H9 (cell line): ENCODE measurements around the gene ANKH. TPM values are rescaled to one million over a fixed set of nuclear protein-coding genes. Genes with fewer than 3 reads are reported as not detected.

Source experiments
- DNase-seq: peaks from one replicate; pipeline ENCODE4 v3.0.0-alpha.2; 2017
- H2AFZ ChIP-seq: one replicate; pipeline ENCODE4 v1.6.1; 2013; ENCODE audit warnings: mild to moderate bottlenecking, low read length, control low read depth, moderate library complexity
- H2AK5ac ChIP-seq: 2 replicates; pipeline ENCODE4 v1.6.1; 2013; ENCODE audit warnings: low read length, control low read depth, mixed read lengths; ENCODE audit not compliant: insufficient read length
- H2BK120ac ChIP-seq: one replicate; pipeline ENCODE4 v1.6.1; 2013; ENCODE audit warnings: low read depth, mild to moderate bottlenecking, low read length, control low read depth, inconsistent platforms; ENCODE audit not compliant: poor library complexity, severe bottlenecking
- H2BK12ac ChIP-seq: 2 replicates; pipeline ENCODE4 v1.6.1; 2013; ENCODE audit warnings: low read length, control low read depth, mixed read lengths, low read depth; ENCODE audit not compliant: insufficient read length
- H2BK15ac ChIP-seq: 2 replicates; pipeline ENCODE4 v1.6.1; 2013; ENCODE audit warnings: low read depth, low read length, control low read depth
- H2BK20ac ChIP-seq: one replicate; pipeline ENCODE4 v1.6.1; 2013; ENCODE audit warnings: low read depth, mild to moderate bottlenecking, low read length, control low read depth, inconsistent platforms; ENCODE audit not compliant: poor library complexity, severe bottlenecking
- H2BK5ac ChIP-seq: 2 replicates; pipeline ENCODE4 v1.6.1; 2013; ENCODE audit warnings: low read length, control low read depth, mixed read lengths; ENCODE audit not compliant: insufficient read length
- H3K14ac ChIP-seq: 2 replicates; pipeline ENCODE4 v1.6.1; 2013; ENCODE audit warnings: low read length, control low read depth; ENCODE audit not compliant: insufficient read depth
- H3K18ac ChIP-seq: 2 replicates; pipeline ENCODE4 v1.6.1; 2013; ENCODE audit warnings: low read depth, mild to moderate bottlenecking, mixed read lengths, low read length, control low read depth; ENCODE audit not compliant: insufficient read length
- H3K23ac ChIP-seq: 2 replicates; pipeline ENCODE4 v1.6.1; 2013; ENCODE audit warnings: low read length, control low read depth, mixed read lengths, low read depth; ENCODE audit not compliant: insufficient read length
- H3K23me2 ChIP-seq: 2 replicates; pipeline ENCODE4 v1.6.1; 2013; ENCODE audit warnings: low read depth, mild to moderate bottlenecking, mixed read lengths, low read length, control low read depth; ENCODE audit not compliant: insufficient read length, poor library complexity, severe bottlenecking
- H3K27ac ChIP-seq: 2 replicates; pipeline ENCODE4 v1.5.1; 2013; ENCODE audit warnings: low read length, control low read depth, mixed read lengths, low read depth; ENCODE audit not compliant: insufficient read length
- H3K27me3 ChIP-seq: 2 replicates; pipeline ENCODE4 v1.6.1; 2013; ENCODE audit warnings: low read length, control low read depth, inconsistent platforms; ENCODE audit not compliant: insufficient read depth
- H3K4ac ChIP-seq: 2 replicates; pipeline ENCODE4 v1.6.1; 2013; ENCODE audit warnings: low read depth, mild to moderate bottlenecking, control low read depth, inconsistent platforms, low read length, moderate library complexity
- H3K4me1 ChIP-seq: 2 replicates; pipeline ENCODE4 v1.6.1; 2013; ENCODE audit warnings: low read length, control low read depth, inconsistent platforms; ENCODE audit not compliant: insufficient read depth
- H3K4me2 ChIP-seq: 2 replicates; pipeline ENCODE4 v1.6.1; 2013; ENCODE audit warnings: low read length, control low read depth, mixed read lengths; ENCODE audit not compliant: insufficient read length, insufficient read depth
- H3K56ac ChIP-seq: 2 replicates; pipeline ENCODE4 v1.6.1; 2013; ENCODE audit warnings: low read depth, mild to moderate bottlenecking, mixed read lengths, low read length, control low read depth; ENCODE audit not compliant: insufficient read length
- H3K79me1 ChIP-seq: 2 replicates; pipeline ENCODE4 v1.6.1; 2013; ENCODE audit warnings: low read depth, mild to moderate bottlenecking, moderate library complexity, low read length, control low read depth, inconsistent platforms; ENCODE audit not compliant: insufficient read depth, poor library complexity, severe bottlenecking
- H3K79me2 ChIP-seq: 2 replicates; pipeline ENCODE4 v1.6.1; 2013; ENCODE audit warnings: low read length, control low read depth, inconsistent platforms; ENCODE audit not compliant: insufficient read depth
- H3K9ac ChIP-seq: 2 replicates; pipeline ENCODE4 v1.6.1; 2013; ENCODE audit warnings: low read length, control low read depth, mixed read lengths; ENCODE audit not compliant: insufficient read length; ENCODE audit errors: extremely low read depth
- H3K9me3 ChIP-seq: one replicate; pipeline ENCODE4 v1.6.1; 2013; ENCODE audit warnings: low read depth, low read length, inconsistent platforms; ENCODE audit not compliant: control insufficient read depth
- H3T11ph ChIP-seq: one replicate; pipeline ENCODE4 v1.6.1; 2013; ENCODE audit warnings: mild to moderate bottlenecking, low read length, control low read depth, inconsistent platforms
- H4K20me1 ChIP-seq: one replicate; pipeline ENCODE4 v1.6.1; 2013; ENCODE audit not compliant: control insufficient read depth, insufficient read length, insufficient read depth
- H4K5ac ChIP-seq: 2 replicates; pipeline ENCODE4 v1.6.1; 2013; ENCODE audit warnings: low read depth, mild to moderate bottlenecking, mixed read lengths, low read length, control low read depth; ENCODE audit not compliant: insufficient read length
- H4K8ac ChIP-seq: replicated peaks from 2 replicates; pipeline ENCODE4 v1.6.1; 2013; ENCODE audit warnings: low read length, control low read depth, mixed read lengths, low read depth; ENCODE audit not compliant: insufficient read length
- H4K91ac ChIP-seq: 2 replicates; pipeline ENCODE4 v1.6.1; 2013; ENCODE audit warnings: low read depth, mild to moderate bottlenecking, moderate library complexity, mixed read lengths, low read length, control low read depth; ENCODE audit not compliant: insufficient read length
- H3K27ac Mint-ChIP-seq, 3 experiments: 2 replicates in 2 of 3; 3 replicates in 1 of 3; pipeline ENCODE4 v1.8.0; 2020 to 2021; ENCODE audit warnings: mixed read lengths in 3 of 3, mild to moderate bottlenecking in 1 of 3, moderate library complexity in 1 of 3
- H3K27me3 Mint-ChIP-seq: 2 replicates; pipeline ENCODE4 v1.8.0; 2021; ENCODE audit warnings: low read depth, mild to moderate bottlenecking, moderate library complexity, mixed read lengths
- H3K36me3 Mint-ChIP-seq, 3 experiments: 2 replicates in 2 of 3; 3 replicates in 1 of 3; pipeline ENCODE4 v1.8.0; 2020 to 2021; ENCODE audit warnings: low read depth in 3 of 3, mixed read lengths in 3 of 3; ENCODE audit not compliant: insufficient read depth in 1 of 3
- H3K4me1 Mint-ChIP-seq, 2 experiments: 2 replicates each; pipeline ENCODE4 v1.8.0; 2020; ENCODE audit warnings: mixed read lengths in 2 of 2
- H3K4me3 Mint-ChIP-seq, 2 experiments: 2 replicates in 1 of 2; 3 replicates in 1 of 2; pipeline ENCODE4 v1.8.0; 2020 to 2021; ENCODE audit warnings: mild to moderate bottlenecking in 2 of 2, mixed read lengths in 2 of 2, moderate library complexity in 1 of 2
- H3K9me3 Mint-ChIP-seq, 2 experiments: 2 replicates in 1 of 2; 3 replicates in 1 of 2; pipeline ENCODE4 v1.8.0; 2020; ENCODE audit warnings: mild to moderate bottlenecking in 2 of 2, mixed read lengths in 2 of 2, moderate library complexity in 1 of 2
- CTCF ChIP-seq: fragments of 200-600 bp; sonication (generic); conservative IDR thresholded peaks from 3 replicates; pipeline ENCODE4 v1.8.0; 2021; ENCODE audit warnings: antibody characterized with exemption, mild to moderate bottlenecking
- WGBS: extraction: QIAGEN DNeasy Blood & Tissue Kit; methylation state at CpG from one replicate; pipeline ENCODE4 v1.1.7; 2013; ENCODE audit warnings: missing lambda C conversion rate, low lambda C conversion rate, mixed read lengths; ENCODE audit not compliant: insufficient read length; ENCODE audit errors: extremely low coverage; 5-methylcytosine and 5-hydroxymethylcytosine counted together
- total RNA-seq: library from RNA; stranded (reverse); gene quantifications from 2 replicates; pipeline ENCODE4 v1.2.1, GENCODE V29; 2021

Gene ANKH
- total RNA-seq, 1 experiment from 2014 or later, result 9.6 TPM

DNA sequence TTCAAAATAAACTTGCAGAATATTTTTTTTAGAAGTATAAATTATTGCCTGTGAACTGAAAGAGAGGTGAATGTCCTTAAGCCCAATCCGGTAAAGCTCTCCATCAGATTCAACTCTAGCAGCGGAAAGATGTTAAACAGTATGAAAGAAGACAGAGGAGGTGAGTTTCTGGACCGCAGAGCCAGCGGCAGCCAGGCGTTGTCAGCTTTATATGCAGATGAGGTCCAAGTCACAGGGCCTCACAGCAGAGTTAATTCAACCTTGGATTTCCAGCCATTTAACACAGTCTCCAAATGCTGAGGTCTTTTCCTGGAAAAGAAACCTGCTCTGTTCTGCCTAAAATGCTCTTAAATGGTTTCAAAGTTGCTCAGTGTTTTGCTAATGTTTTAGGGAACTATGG, 131.6 kb downstream of the ANKH start:
- no peak overlapping the region for H2AFZ ChIP-seq
- H2BK15ac ChIP-seq, result no peak overlapping the region
- H2BK20ac ChIP-seq, result no peak overlapping the region
- H4K8ac ChIP-seq, result no peak overlapping the region
- H3K4me1 ChIP-seq, result peaks cover 5% of the 10 kb centered on the region; the same call in 1 of the 2 replicates
- H4K91ac ChIP-seq, result no peak overlapping the region
- Mint-ChIP-seq H3K4me1 (peaks cover 38 to 46% of the 10 kb centered on the region in 2 experiments), H3K9me3 (no peaks in the 10 kb centered on the region; a peak in 1 of 5 replicates), H3K36me3 (no peaks in the 10 kb centered on the region; a peak in 1 of 7 replicates), H3K27ac (peak overlapping the region in 1 of 3 experiments; percentile 2; a peak in 1 of 7 replicates), H3K27me3 (no peaks in the 10 kb centered on the region), H3K4me3 (no peak overlapping the region)
- no peak overlapping the region for H3K56ac ChIP-seq
- no peak overlapping the region for H3K18ac ChIP-seq
- H3T11ph ChIP-seq, result no peak overlapping the region
- no peaks in the 10 kb centered on the region for H3K79me2 ChIP-seq
- no peak overlapping the region for H3K27ac ChIP-seq
- H3K23me2 ChIP-seq, result no peaks in the 10 kb centered on the region
- H2BK12ac ChIP-seq, result no peak overlapping the region
- no peak overlapping the region for H3K4ac ChIP-seq
- no peak for TF ChIP-seq CTCF
- H4K20me1 ChIP-seq, result peaks cover 2% of the 10 kb centered on the region
- H2BK120ac ChIP-seq, result no peak overlapping the region
- no CpG with 5 or more reads among the region's 5 CpGs for WGBS
- H3K9ac ChIP-seq, result no peak overlapping the region
- H3K14ac ChIP-seq, result no peak overlapping the region
- no peak overlapping the region for H2BK5ac ChIP-seq
- H3K23ac ChIP-seq, result no peak overlapping the region
- no peak for DNase-seq
- no peak overlapping the region for H2AK5ac ChIP-seq
- H4K5ac ChIP-seq, result no peak overlapping the region
- no peak overlapping the region for H3K4me2 ChIP-seq
- no peaks in the 10 kb centered on the region for H3K79me1 ChIP-seq
- H3K27me3 ChIP-seq, result no peaks in the 10 kb centered on the region
- no peaks in the 10 kb centered on the region for H3K9me3 ChIP-seq
